ENCODE data around the gene ANAPC15.

The ANAPC15 gene

DNA sequence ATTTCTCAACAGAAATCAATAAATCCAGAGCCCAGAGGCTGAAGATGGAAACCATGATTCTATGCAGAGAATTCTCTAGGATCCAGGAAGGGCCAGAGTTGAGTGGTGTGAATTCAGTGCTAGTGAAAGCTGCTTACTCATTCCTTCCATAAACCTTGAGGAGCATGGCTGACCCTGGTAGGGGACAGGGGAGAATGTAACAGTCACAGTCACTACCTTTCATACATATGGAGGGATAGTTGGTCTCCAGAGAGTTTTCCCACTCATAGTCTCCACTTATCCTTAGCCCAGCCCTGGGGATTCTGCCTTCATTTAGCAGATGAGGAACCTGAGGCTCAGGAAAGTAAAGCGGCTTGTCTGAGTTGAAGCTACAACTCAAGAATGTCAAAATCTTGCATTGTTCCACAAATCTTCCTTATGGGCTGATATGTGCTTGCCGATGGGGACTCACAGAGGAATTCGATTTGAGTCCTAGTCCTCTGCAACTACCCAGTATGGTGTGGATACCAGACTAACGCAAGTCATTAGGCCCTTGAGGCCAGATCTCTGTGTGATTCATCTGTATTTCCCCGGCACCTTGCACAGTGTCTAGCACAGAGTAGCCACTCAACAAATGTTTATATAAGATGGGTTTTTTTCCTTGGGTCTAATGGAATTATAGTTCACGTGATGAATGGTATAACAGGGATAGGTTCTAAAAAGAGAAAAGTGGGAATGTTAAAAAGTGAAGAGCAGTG, 3.7 kb upstream of the ANAPC15 start:
- in situ Hi-C loops (cut with HindIII; ENCODE audit: low sequenced_read_pairs) = no loop called here
- no peak for DNase-seq (ENCODE audit: low read depth, low spot score)
- no peak for TF ChIP-seq CTCF (IDR thresholded peaks at IDR 0.05; ENCODE audit: low read depth, low read length)
- no peak overlapping the region for H3K4me3 ChIP-seq (ENCODE audit: low read depth, low read length)

- in situ Hi-C loops (cut with HindIII; ENCODE audit: low sequenced_read_pairs) = no loop called here
- H3K4me3 ChIP-seq (ENCODE audit: low read depth, low read length) = no peak overlapping the region
- TF ChIP-seq CTCF (IDR thresholded peaks at IDR 0.05; ENCODE audit: low read depth, low read length) = no peak
These were observed 2.1 kb upstream of the ANAPC15 start for GRCh38 chr11:72114570-72114969.

DNA sequence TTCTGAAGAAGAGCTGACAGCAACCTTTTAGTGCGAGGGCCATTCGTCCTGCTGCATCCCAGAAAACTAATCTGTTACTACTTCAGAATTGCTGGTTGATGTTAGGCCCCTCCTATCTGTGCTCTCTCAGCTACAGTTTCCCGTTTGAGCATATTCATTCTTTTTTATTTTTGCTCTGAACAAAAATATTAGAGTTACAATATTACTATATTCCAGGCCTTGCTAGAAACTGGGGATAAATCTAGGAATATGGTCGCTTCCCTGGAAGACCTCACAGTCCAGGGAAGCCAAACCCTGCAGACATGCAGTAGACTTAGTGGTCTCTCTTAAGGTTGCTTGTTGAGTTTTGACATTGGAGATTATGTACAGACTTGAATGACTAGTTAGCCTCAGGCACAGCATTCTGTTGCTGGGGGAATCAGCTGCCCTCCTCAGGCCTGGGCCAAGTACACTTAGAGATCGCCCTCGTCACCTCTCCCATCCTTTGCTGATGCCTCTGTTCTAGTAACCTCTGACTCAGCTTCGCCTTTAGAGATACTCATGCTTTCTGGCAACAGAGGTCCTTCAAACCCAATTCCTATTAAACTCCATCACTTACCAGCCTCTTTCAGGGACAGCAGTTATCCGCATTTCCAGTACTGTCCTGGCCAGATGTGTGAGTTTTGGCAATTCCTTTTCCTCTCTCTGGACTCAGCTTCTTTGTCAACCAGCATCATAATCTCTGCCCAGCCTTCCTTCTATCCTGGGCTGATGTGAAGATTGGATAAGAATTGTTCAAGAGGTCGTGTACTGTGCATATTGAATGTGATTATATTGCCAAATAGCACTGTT, 698 bp upstream of the ANAPC15 start:
- peak overlapping the region; percentile 86 for H3K4me3 ChIP-seq (ENCODE audit: low read depth, low read length)
- in situ Hi-C loops (cut with HindIII; ENCODE audit: low sequenced_read_pairs) = no loop called here
- TF ChIP-seq CTCF (IDR thresholded peaks at IDR 0.05; ENCODE audit: low read depth, low read length) = no peak
- no peak for DNase-seq (ENCODE audit: low read depth, low spot score)

More at GRCh38 chr11:72114570-72114969, 2.1 kb upstream of the ANAPC15 start:
- DNase-seq (ENCODE audit: low read depth, low spot score) = no peak

- in situ Hi-C loops (cut with HindIII; ENCODE audit: low sequenced_read_pairs) = no loop called here
- no peak for TF ChIP-seq CTCF (IDR thresholded peaks at IDR 0.05; ENCODE audit: low read depth, low read length)
- no peak for DNase-seq (ENCODE audit: low read depth, low spot score)
- peak overlapping the region; percentile 86 for H3K4me3 ChIP-seq (ENCODE audit: low read depth, low read length)
These were observed 974 bp downstream of the ANAPC15 start for GRCh38 chr11:72111300-72112142.

DNA sequence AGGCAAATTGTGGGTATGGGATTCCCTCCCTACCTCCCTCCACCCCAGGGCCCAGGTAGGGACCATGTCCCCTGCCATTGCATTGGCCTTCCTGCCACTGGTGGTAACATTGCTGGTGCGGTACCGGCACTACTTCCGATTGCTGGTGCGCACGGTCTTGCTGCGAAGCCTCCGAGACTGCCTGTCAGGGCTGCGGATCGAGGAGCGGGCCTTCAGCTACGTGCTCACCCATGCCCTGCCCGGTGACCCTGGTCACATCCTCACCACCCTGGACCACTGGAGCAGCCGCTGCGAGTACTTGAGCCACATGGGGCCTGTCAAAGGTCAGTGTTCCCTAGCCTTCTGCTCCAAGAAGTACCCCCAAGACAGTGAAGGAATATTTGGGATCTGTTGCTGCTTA, 6.6 kb downstream of the ANAPC15 start, which contains the start of gene TOMT:
TOMT (plus strand) TSS at position 37 of the 400 bp plus-strand sequence; CDS start at position 65, 28 bp downstream.
- DNase-seq (ENCODE audit: low read depth, low spot score) = no peak
- no peak within 1 kb of the TSS for H3K4me3 ChIP-seq (ENCODE audit: low read depth, low read length)
- TF ChIP-seq CTCF (IDR thresholded peaks at IDR 0.05; ENCODE audit: low read depth, low read length) = no peak
- in situ Hi-C loops (cut with HindIII; ENCODE audit: low sequenced_read_pairs) = no loop called here

- DNase-seq (ENCODE audit: low read depth, low spot score) = no peak
- no peak for TF ChIP-seq CTCF (IDR thresholded peaks at IDR 0.05; ENCODE audit: low read depth, low read length)
- H3K4me3 ChIP-seq (ENCODE audit: low read depth, low read length) = peak overlapping the region; percentile 25
- in situ Hi-C loops (cut with HindIII; ENCODE audit: low sequenced_read_pairs) = no loop called here
These were observed 8.7 kb downstream of the ANAPC15 start for GRCh38 chr11:72103754-72104167.

Data from astrocyte of the spinal cord (primary cell).